CD4-positive, alpha-beta T cell treated with Interleukin-21 for 1 hour (primary cell): ENCODE data around the gene DTNB.
"Not testable (repeated sequence)": the region's sequence is repeated elsewhere in the genome, so short reads cannot be mapped to it uniquely, and the experiment has no call there.

Experiments used
- DNase-seq: peaks from one replicate; pipeline ENCODE4 v3.0.0-alpha.2; 2020

The DTNB gene

GRCh38 chr2:25673300-25674076, at the start of gene DTNB:
Gene DTNB (minus strand): TSS chr2:25673577. CDS start chr2:25652660, 20,917 bp downstream.
- peak; percentile 84 for DNase-seq

GRCh38 chr2:25722224-25722623, 48.8 kb upstream of the DTNB start:
- no peak for DNase-seq

- DNase-seq, result no peak
Measured at GRCh38 chr2:25720575-25720974, 47.2 kb upstream of the DTNB start.

GRCh38 chr2:25714740-25715139, 41.4 kb upstream of the DTNB start:
- DNase-seq, result no peak

- no peak for DNase-seq
Measured at GRCh38 chr2:25712455-25712854, 39.1 kb upstream of the DTNB start.

- DNase-seq, result no peak
Measured at GRCh38 chr2:25711675-25712354, 38.4 kb upstream of the DTNB start.

- DNase-seq, result no peak
Measured at GRCh38 chr2:25710750-25711149, 37.4 kb upstream of the DTNB start.

- DNase-seq, result no peak
Measured at GRCh38 chr2:25709349-25709748, 36.0 kb upstream of the DTNB start.

- DNase-seq, result no peak
Measured at GRCh38 chr2:25707927-25708590, 34.7 kb upstream of the DTNB start.

GRCh38 chr2:25705575-25705974, 32.2 kb upstream of the DTNB start:
- not testable (repeated sequence) for DNase-seq

- DNase-seq, result no peak
Measured at GRCh38 chr2:25701801-25702200, 28.4 kb upstream of the DTNB start.

- DNase-seq, result peak; percentile 53
Measured at GRCh38 chr2:25700221-25700660, 26.9 kb upstream of the DTNB start.

GRCh38 chr2:25699216-25699615, 25.8 kb upstream of the DTNB start:
- no peak for DNase-seq

GRCh38 chr2:25698752-25699151, 25.4 kb upstream of the DTNB start:
- no peak for DNase-seq

- no peak for DNase-seq
Measured at GRCh38 chr2:25697559-25698341, 24.4 kb upstream of the DTNB start.

GRCh38 chr2:25692737-25693445, 19.5 kb upstream of the DTNB start:
- DNase-seq, result no peak

GRCh38 chr2:25692143-25692542, 18.8 kb upstream of the DTNB start:
- DNase-seq, result no peak

- DNase-seq, result no peak
Measured at GRCh38 chr2:25690058-25690457, 16.7 kb upstream of the DTNB start.

GRCh38 chr2:25688236-25688635, 14.9 kb upstream of the DTNB start:
- DNase-seq, result no peak

GRCh38 chr2:25685741-25686140, 12.4 kb upstream of the DTNB start:
- DNase-seq, result no peak

GRCh38 chr2:25684577-25685473, 11.4 kb upstream of the DTNB start:
- DNase-seq, result no peak
